GM21390 (cell line): Measurements from ENCODE around the gene UTP3.
"Not testable (repeated sequence)": the region's sequence is repeated elsewhere in the genome, so short reads cannot be mapped to it uniquely, and the experiment has no call there.

Experiments used
- ATAC-seq: cut with Tn5 transposase; IDR thresholded peaks from one replicate; pipeline ENCODE4 v1.9.1; 2021; ENCODE audit not compliant: unreplicated experiment

Gene UTP3

GRCh38 chr4:70714079-70714887 lies 26.0 kb downstream of the UTP3 start:
- ATAC-seq = peak; percentile 42

GRCh38 chr4:70715097-70715496 lies 26.8 kb downstream of the UTP3 start:
- ATAC-seq = peak; percentile 5

- no peak for ATAC-seq
Observed at GRCh38 chr4:70718811-70719604, 30.7 kb downstream of the UTP3 start.

GRCh38 chr4:70721747-70722146 lies 33.4 kb downstream of the UTP3 start, which contains the start of gene RUFY3:
RUFY3 (plus strand) TSS chr4:70721964; CDS start chr4:70722574, 610 bp downstream.
- ATAC-seq = no peak

GRCh38 chr4:70722199-70722791 lies 34.0 kb downstream of the UTP3 start:
- no peak for ATAC-seq

- ATAC-seq = no peak
Observed at GRCh38 chr4:70724463-70724862, 36.1 kb downstream of the UTP3 start.

- no peak for ATAC-seq
Observed at GRCh38 chr4:70725633-70726032, 37.3 kb downstream of the UTP3 start.

- ATAC-seq = not testable (repeated sequence)
Observed at GRCh38 chr4:70726515-70726914, 38.2 kb downstream of the UTP3 start.

- ATAC-seq = no peak
Observed at GRCh38 chr4:70728091-70728490, 39.8 kb downstream of the UTP3 start.

GRCh38 chr4:70732878-70733277 lies 44.5 kb downstream of the UTP3 start:
- not testable (repeated sequence) for ATAC-seq

- peak; percentile 87 for ATAC-seq
Observed at GRCh38 chr4:70734168-70734954, 46.0 kb downstream of the UTP3 start.

- ATAC-seq = no peak
Observed at GRCh38 chr4:70734971-70735370, 46.6 kb downstream of the UTP3 start.

GRCh38 chr4:70735915-70736314 lies 47.6 kb downstream of the UTP3 start:
- not testable (repeated sequence) for ATAC-seq

- ATAC-seq = no peak
Observed at GRCh38 chr4:70737006-70737405, 48.7 kb downstream of the UTP3 start.

GRCh38 chr4:70737409-70737808 lies 49.1 kb downstream of the UTP3 start:
- ATAC-seq = no peak

- ATAC-seq = no peak
Observed at GRCh38 chr4:70739496-70740337, 51.4 kb downstream of the UTP3 start.
